DND-41 (cell line): ENCODE data around the gene TNRC6A.

Experiments used
- ATAC-seq: fragments of 200-7000 bp; cut with Tn5 transposase; 3 replicates; pipeline ENCODE4 v1.9.1; 2021; ENCODE audit warnings: low read depth; ENCODE audit not compliant: insufficient read depth
- DNase-seq: peaks from one replicate; pipeline ENCODE4 v3.0.0-alpha.2; 2020
- H2AFZ ChIP-seq: 2 replicates; pipeline ENCODE4 v1.6.0; 2012; ENCODE audit warnings: low read depth, low read length
- H3K27ac ChIP-seq: 2 replicates; pipeline ENCODE4 v1.5.1; 2012; ENCODE audit warnings: low read length, inconsistent platforms
- H3K27me3 ChIP-seq: fragments of 200-600 bp; sonication (generic); 2 replicates; pipeline ENCODE4 v1.6.0; 2012; ENCODE audit warnings: low read length, mild to moderate bottlenecking, inconsistent platforms; ENCODE audit not compliant: insufficient read depth, poor library complexity
- H3K36me3 ChIP-seq: 2 replicates; pipeline ENCODE4 v1.5.1; 2012; ENCODE audit warnings: low read length, inconsistent platforms; ENCODE audit not compliant: insufficient read depth
- H3K4me1 ChIP-seq: 2 replicates; pipeline ENCODE4 v1.5.1; 2012; ENCODE audit warnings: mild to moderate bottlenecking, low read length; ENCODE audit not compliant: insufficient read depth
- H3K4me2 ChIP-seq: 2 replicates; pipeline ENCODE4 v1.6.0; 2012; ENCODE audit warnings: mild to moderate bottlenecking, moderate library complexity, low read length, inconsistent platforms; ENCODE audit not compliant: insufficient read depth
- H3K4me3 ChIP-seq, 2 experiments: fragments of 200-600 bp in 1 of 2; shearing (Covaris generic) in 1 of 2; 2 replicates each; pipeline ENCODE4 v1.5.1; 2012 to 2016; ENCODE audit warnings: inconsistent platforms in 2 of 2, low read length in 2 of 2, mild to moderate bottlenecking in 2 of 2, low read depth in 1 of 2, moderate library complexity in 1 of 2
- H3K79me2 ChIP-seq: 2 replicates; pipeline ENCODE4 v1.6.0; 2012; ENCODE audit warnings: low read length, inconsistent platforms; ENCODE audit not compliant: insufficient read depth
- H3K9ac ChIP-seq: 2 replicates; pipeline ENCODE4 v1.6.0; 2012; ENCODE audit warnings: low read depth, mild to moderate bottlenecking, inconsistent platforms, low read length, moderate library complexity
- H3K9me3 ChIP-seq: 2 replicates; pipeline ENCODE4 v1.5.1; 2012; ENCODE audit warnings: low read length, moderate library complexity, mild to moderate bottlenecking, inconsistent platforms; ENCODE audit not compliant: insufficient read depth, severe bottlenecking
- H4K20me1 ChIP-seq: 2 replicates; pipeline ENCODE4 v1.6.0; 2012; ENCODE audit warnings: low read length; ENCODE audit not compliant: insufficient read depth
- CTCF ChIP-seq: IDR thresholded peaks from 2 replicates; pipeline ENCODE4 v1.5.1; 2012; ENCODE audit warnings: borderline replicate concordance, low read length, moderate library complexity, mild to moderate bottlenecking; ENCODE audit not compliant: poor library complexity, severe bottlenecking; ENCODE audit errors: extremely low read depth
- EZH2 ChIP-seq: IDR thresholded peaks from 3 replicates; pipeline ENCODE4 v1.6.1; 2012; ENCODE audit warnings: borderline replicate concordance, low read depth, mild to moderate bottlenecking, moderate library complexity, low read length, inconsistent platforms; ENCODE audit not compliant: severe bottlenecking

Gene TNRC6A

GRCh38 chr16:24829153-24829552 is 99.7 kb downstream of the TNRC6A start:
- Histone ChIP-seq H3K27ac (no peak overlapping the region), H3K4me2 (no peak overlapping the region), H3K36me3 (peaks cover 37% of the 10 kb centered on the region), H2AFZ (no peak overlapping the region), H3K9ac (no peak overlapping the region), H3K4me1 (no peaks in the 10 kb centered on the region), H3K9me3 (no peaks in the 10 kb centered on the region), H3K4me3 (no peak overlapping the region), H3K79me2 (no peaks in the 10 kb centered on the region), H4K20me1 (peaks cover under 1% of the 10 kb centered on the region; the same call in 1 of the 2 replicates), H3K27me3 (no peaks in the 10 kb centered on the region)
- no peak for ATAC-seq
- no peak for DNase-seq
- TF ChIP-seq EZH2 = no peak

- DNase-seq (no peak), ATAC-seq (no peak)
- TF ChIP-seq EZH2 = no peak
- no peak for TF ChIP-seq CTCF
These were observed 103.9 kb downstream of the TNRC6A start for GRCh38 chr16:24833352-24833751.

DNA sequence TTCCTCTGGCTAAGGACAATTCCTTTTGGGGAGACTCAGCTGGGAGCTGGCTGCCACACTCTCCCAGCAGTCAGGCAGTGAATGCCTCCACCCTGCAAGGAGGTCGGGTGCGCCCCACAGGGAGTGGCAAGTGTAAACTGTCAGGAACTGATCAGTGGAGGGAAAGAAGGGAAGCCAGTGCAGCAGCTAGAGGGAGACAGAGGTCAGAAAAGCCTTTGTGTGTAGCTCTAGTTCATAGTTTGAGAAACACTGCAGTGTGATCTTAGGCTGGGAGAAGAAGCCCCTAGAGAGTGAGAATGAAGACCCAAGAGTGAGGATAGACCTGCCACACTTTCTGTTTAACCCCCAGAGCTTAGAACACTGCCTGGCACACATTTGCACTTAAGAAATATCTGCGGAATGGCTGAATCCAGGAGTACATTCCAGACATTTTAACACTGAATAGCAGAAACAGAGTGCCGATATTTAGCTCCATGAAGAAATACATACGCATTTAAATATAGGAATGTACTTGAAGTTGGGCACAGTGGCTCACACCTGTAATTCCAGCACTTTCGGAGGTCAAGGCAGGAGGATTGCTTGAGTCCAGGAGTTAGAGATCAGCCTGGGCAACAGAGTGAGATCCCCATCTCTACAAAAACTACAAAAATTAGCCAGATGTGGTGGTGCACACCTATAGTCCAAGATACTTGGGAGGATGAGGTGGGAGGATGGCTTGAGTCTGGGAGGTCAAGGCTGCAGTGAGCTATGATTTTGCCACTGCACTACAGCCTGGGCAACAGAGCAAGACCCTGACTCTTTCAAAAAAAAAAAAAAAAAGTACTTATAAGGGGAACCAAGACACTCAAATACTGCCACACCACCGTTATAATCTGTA is 105.2 kb downstream of the TNRC6A start:
- TF ChIP-seq EZH2 (no peak), CTCF (peak; percentile 58)
- Histone ChIP-seq H2AFZ (no peak overlapping the region), H4K20me1 (no peaks in the 10 kb centered on the region), H3K27me3 (no peaks in the 10 kb centered on the region), H3K27ac (no peak overlapping the region), H3K36me3 (no peaks in the 10 kb centered on the region), H3K9ac (no peak overlapping the region), H3K4me1 (no peaks in the 10 kb centered on the region), H3K79me2 (no peaks in the 10 kb centered on the region), H3K4me2 (no peak overlapping the region), H3K9me3 (no peaks in the 10 kb centered on the region), H3K4me3 (no peak overlapping the region)
- ATAC-seq (peak; percentile 42; the same call in 2 of the 3 replicates), DNase-seq (no peak)

More at GRCh38 chr16:24833352-24833751, 103.9 kb downstream of the TNRC6A start:
- Histone ChIP-seq H3K79me2 (no peaks in the 10 kb centered on the region), H3K4me3 (no peak overlapping the region), H3K4me2 (no peak overlapping the region), H3K27me3 (no peaks in the 10 kb centered on the region), H3K4me1 (no peaks in the 10 kb centered on the region), H3K36me3 (peaks cover 4% of the 10 kb centered on the region), H3K9ac (no peak overlapping the region), H3K9me3 (no peaks in the 10 kb centered on the region), H4K20me1 (no peaks in the 10 kb centered on the region), H3K27ac (no peak overlapping the region), H2AFZ (no peak overlapping the region)

DNA sequence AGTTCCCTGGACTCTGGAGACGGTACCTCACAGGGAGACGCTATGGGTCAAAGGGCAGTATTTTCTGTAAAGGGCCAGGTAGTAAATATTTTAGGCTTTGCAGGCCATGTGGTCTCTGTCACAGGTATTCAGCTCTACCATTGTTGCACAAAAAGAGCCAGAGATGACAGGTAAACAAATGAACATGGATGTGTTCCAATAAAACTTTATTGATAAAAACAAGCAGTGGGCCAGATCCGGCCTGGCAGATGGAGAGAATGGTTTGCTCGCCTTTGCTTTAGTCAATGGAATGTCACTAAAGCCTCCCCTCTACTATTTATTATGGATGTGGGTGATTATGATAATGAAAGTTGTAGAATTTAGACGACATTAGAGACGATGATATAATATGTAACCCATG is 107.4 kb downstream of the TNRC6A start:
- Histone ChIP-seq H3K4me2 (no peak overlapping the region), H3K4me3 (no peak overlapping the region), H3K27ac (no peak overlapping the region), H3K9ac (no peak overlapping the region), H3K27me3 (no peaks in the 10 kb centered on the region), H3K9me3 (no peaks in the 10 kb centered on the region), H3K4me1 (no peaks in the 10 kb centered on the region), H2AFZ (no peak overlapping the region), H3K36me3 (no peaks in the 10 kb centered on the region), H3K79me2 (no peaks in the 10 kb centered on the region), H4K20me1 (no peaks in the 10 kb centered on the region)
- DNase-seq (no peak), ATAC-seq (no peak)
- no peak for TF ChIP-seq EZH2
